Measurements from ENCODE around the gene GALNTL6.

DNA sequence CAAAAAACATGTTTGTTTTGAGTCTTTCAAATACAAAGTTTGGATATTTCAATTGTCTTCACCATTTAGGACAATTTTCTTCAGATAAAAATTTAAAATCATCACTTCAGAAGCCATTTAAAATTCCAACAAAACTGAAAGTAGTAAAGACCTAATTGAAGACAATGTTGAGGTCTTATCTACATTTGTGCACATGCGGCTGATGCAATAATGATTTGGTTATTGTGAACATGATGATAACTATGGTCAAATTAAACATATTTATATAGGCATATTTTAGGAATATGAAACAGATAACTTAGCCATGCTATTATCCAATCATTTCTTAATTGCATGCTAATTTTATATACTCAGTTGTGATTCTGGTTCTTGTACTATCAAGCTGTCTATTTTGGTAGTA lies 407.5 kb downstream of the GALNTL6 start:
- TF ChIP-seq, protein P1, sequence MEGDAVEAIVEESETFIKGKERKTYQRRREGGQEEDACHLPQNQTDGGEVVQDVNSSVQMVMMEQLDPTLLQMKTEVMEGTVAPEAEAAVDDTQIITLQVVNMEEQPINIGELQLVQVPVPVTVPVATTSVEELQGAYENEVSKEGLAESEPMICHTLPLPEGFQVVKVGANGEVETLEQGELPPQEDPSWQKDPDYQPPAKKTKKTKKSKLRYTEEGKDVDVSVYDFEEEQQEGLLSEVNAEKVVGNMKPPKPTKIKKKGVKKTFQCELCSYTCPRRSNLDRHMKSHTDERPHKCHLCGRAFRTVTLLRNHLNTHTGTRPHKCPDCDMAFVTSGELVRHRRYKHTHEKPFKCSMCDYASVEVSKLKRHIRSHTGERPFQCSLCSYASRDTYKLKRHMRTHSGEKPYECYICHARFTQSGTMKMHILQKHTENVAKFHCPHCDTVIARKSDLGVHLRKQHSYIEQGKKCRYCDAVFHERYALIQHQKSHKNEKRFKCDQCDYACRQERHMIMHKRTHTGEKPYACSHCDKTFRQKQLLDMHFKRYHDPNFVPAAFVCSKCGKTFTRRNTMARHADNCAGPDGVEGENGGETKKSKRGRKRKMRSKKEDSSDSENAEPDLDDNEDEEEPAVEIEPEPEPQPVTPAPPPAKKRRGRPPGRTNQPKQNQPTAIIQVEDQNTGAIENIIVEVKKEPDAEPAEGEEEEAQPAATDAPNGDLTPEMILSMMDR (IDR thresholded peaks at IDR 0.05), result no peak
- no peak for TF ChIP-seq POLR2A (IDR thresholded peaks at IDR 0.05)

Measured in lower leg skin (tissue), 3 donors.